GM23338 (cell line): ENCODE measurements around the gene DDX31. TPM values are rescaled to one million over a fixed set of nuclear protein-coding genes. Genes with fewer than 3 reads are reported as not detected.

Experiments used
- ATAC-seq: fragments of 200-7000 bp; cut with Tn5 transposase; 3 replicates; pipeline ENCODE4 v1.9.1; 2020
- DNase-seq: peaks from one replicate; pipeline ENCODE4 v3.0.0-alpha.2; 2015; ENCODE audit warnings: low spot score
- H2AFZ ChIP-seq: fragments of 200-600 bp; sonication (generic); 2 replicates; pipeline ENCODE4 v1.8.0; 2016; ENCODE audit warnings: antibody characterized with exemption, mild to moderate bottlenecking, moderate library complexity
- H3F3A ChIP-seq: fragments of 200-600 bp; sonication (generic); replicated peaks from 2 replicates; pipeline ENCODE4 v1.8.0; 2017; ENCODE audit warnings: antibody characterized with exemption, mixed run types, low read depth
- H3K27ac ChIP-seq: fragments of 200-600 bp; sonication (generic); 2 replicates; pipeline ENCODE4 v1.6.1; 2016; ENCODE audit warnings: low read depth
- H3K27me3 ChIP-seq: fragments of 200-600 bp; sonication (generic); 2 replicates; pipeline ENCODE4 v1.8.0; 2016; ENCODE audit warnings: mild to moderate bottlenecking, mixed run types, moderate library complexity; ENCODE audit not compliant: insufficient read depth
- H3K36me3 ChIP-seq: fragments of 200-600 bp; sonication (generic); 2 replicates; pipeline ENCODE4 v1.8.0; 2016; ENCODE audit warnings: mild to moderate bottlenecking; ENCODE audit not compliant: insufficient read depth
- H3K4me1 ChIP-seq: fragments of 200-600 bp; sonication (generic); 2 replicates; pipeline ENCODE4 v1.8.0; 2016; ENCODE audit warnings: mild to moderate bottlenecking, moderate library complexity; ENCODE audit not compliant: insufficient read depth
- H3K4me2 ChIP-seq: fragments of 200-600 bp; sonication (generic); 2 replicates; pipeline ENCODE4 v1.7.1; 2017; ENCODE audit warnings: mixed run types
- H3K4me3 ChIP-seq: fragments of 200-600 bp; sonication (generic); 2 replicates; pipeline ENCODE4 v1.6.1; 2016; ENCODE audit warnings: mixed run types
- H3K79me2 ChIP-seq: fragments of 200-600 bp; sonication (generic); replicated peaks from 2 replicates; pipeline ENCODE4 v1.8.0; 2017; ENCODE audit warnings: mild to moderate bottlenecking; ENCODE audit not compliant: insufficient read depth
- H3K9me2 ChIP-seq: fragments of 200-600 bp; sonication (generic); 2 replicates; pipeline ENCODE4 v1.8.0; 2017; ENCODE audit not compliant: insufficient read depth
- H4K20me1 ChIP-seq: fragments of 200-600 bp; sonication (generic); replicated peaks from 2 replicates; pipeline ENCODE4 v1.8.0; 2017; ENCODE audit warnings: mild to moderate bottlenecking; ENCODE audit not compliant: insufficient read depth
- H3K27ac Mint-ChIP-seq: 2 replicates; pipeline ENCODE4 v1.8.0; 2020; ENCODE audit warnings: inconsistent platforms, mild to moderate bottlenecking, moderate library complexity, mixed read lengths
- H3K27me3 Mint-ChIP-seq: 3 replicates; pipeline ENCODE4 v1.8.0; 2022; ENCODE audit warnings: low read depth, mild to moderate bottlenecking, moderate library complexity, mixed read lengths, inconsistent platforms; ENCODE audit not compliant: insufficient read depth, poor library complexity
- H3K36me3 Mint-ChIP-seq: 3 replicates; pipeline ENCODE4 v1.8.0; 2021; ENCODE audit warnings: low read depth, mild to moderate bottlenecking, inconsistent platforms, moderate library complexity, mixed read lengths
- H3K4me1 Mint-ChIP-seq: 3 replicates; pipeline ENCODE4 v1.8.0; 2020; ENCODE audit warnings: mild to moderate bottlenecking, inconsistent platforms, mixed read lengths
- H3K4me3 Mint-ChIP-seq: 3 replicates; pipeline ENCODE4 v1.8.0; 2021; ENCODE audit warnings: moderate library complexity, mild to moderate bottlenecking, inconsistent platforms, mixed read lengths
- H3K9me3 Mint-ChIP-seq: 3 replicates; pipeline ENCODE4 v1.8.0; 2020; ENCODE audit warnings: moderate library complexity, mild to moderate bottlenecking, inconsistent platforms, mixed read lengths
- CREB1 ChIP-seq: fragments of 250-450 bp; sonication (Bioruptor Pico); IDR thresholded peaks from 2 replicates; pipeline ENCODE4 v1.5.0; 2020; ENCODE audit warnings: low read depth, mild to moderate bottlenecking, moderate library complexity
- EZH2 ChIP-seq: fragments of 200-600 bp; sonication (generic); IDR thresholded peaks from one replicate; pipeline ENCODE4 v1.8.0; 2017; ENCODE audit warnings: antibody characterized with exemption, mild to moderate bottlenecking, low read depth; ENCODE audit not compliant: unreplicated experiment
- EZH2phosphoT487 ChIP-seq: fragments of 200-600 bp; sonication (generic); IDR thresholded peaks from one replicate; pipeline ENCODE4 v1.8.1; 2018; ENCODE audit warnings: antibody characterized with exemption; ENCODE audit not compliant: unreplicated experiment
- JUNB ChIP-seq: IDR thresholded peaks from one replicate; pipeline ENCODE4 v1.6.1; 2016; ENCODE audit warnings: antibody characterized with exemption; ENCODE audit not compliant: unreplicated experiment
- NANOG ChIP-seq: IDR thresholded peaks from 2 replicates; pipeline ENCODE4 v1.6.1; 2016; ENCODE audit warnings: antibody characterized with exemption, borderline replicate concordance
- POLR2AphosphoS5 ChIP-seq: IDR thresholded peaks from 2 replicates; pipeline ENCODE4 v1.6.1; 2016; ENCODE audit warnings: antibody characterized with exemption, low read depth
- STAT1 ChIP-seq: IDR thresholded peaks from one replicate; pipeline ENCODE4 v1.6.1; 2016; ENCODE audit warnings: antibody characterized with exemption; ENCODE audit not compliant: unreplicated experiment
- ZNF114 ChIP-seq: fragments of 250-450 bp; sonication (Bioruptor Pico); IDR thresholded peaks from 2 replicates; pipeline ENCODE4 v1.5.0; 2020; ENCODE audit warnings: mild to moderate bottlenecking, moderate library complexity
- ZNF331 ChIP-seq: fragments of 250-450 bp; sonication (Bioruptor Pico); IDR thresholded peaks from 2 replicates; pipeline ENCODE4 v1.5.0; 2020; ENCODE audit warnings: low read depth, mild to moderate bottlenecking, moderate library complexity
- polyA plus RNA-seq: library from polyadenylated mRNA; unstranded; fragments of >200 nt; fragmentation: Nextera tagmentation; extraction: Ambion mirVana; gene quantifications from 2 replicates; pipeline ENCODE4 v1.2.1, GENCODE V29; 2016
- total RNA-seq: library from RNA; depleted of rRNA; stranded (reverse); fragments of >200 nt; shearing (Covaris generic); gene quantifications from 2 replicates; pipeline ENCODE4 v1.2.3, GENCODE V29; 2014
- TF ChIP-seq, protein P1 (sequence below): fragments of 250-450 bp; sonication (Bioruptor Pico); IDR thresholded peaks from 2 replicates; pipeline ENCODE4 v1.5.0; 2020; ENCODE audit warnings: mild to moderate bottlenecking, moderate library complexity
- TF ChIP-seq, protein P2 (sequence below): IDR thresholded peaks from one replicate; pipeline ENCODE4 v1.6.1; 2018; ENCODE audit warnings: antibody characterized with exemption; ENCODE audit not compliant: unreplicated experiment
- TF ChIP-seq, protein P3 (sequence below), 2 experiments: fragments of 200-600 bp in 1 of 2; sonication (generic) in 1 of 2; conservative IDR thresholded peaks; 2 replicates each; pipeline versions ENCODE4 v1.5.1 to v1.6.1; 2016 to 2017; ENCODE audit warnings: antibody characterized with exemption in 2 of 2, low read depth in 2 of 2, mild to moderate bottlenecking in 2 of 2, moderate library complexity in 1 of 2
- TF ChIP-seq, protein P4 (sequence below): IDR thresholded peaks from 2 replicates; pipeline ENCODE4 v1.6.1; 2016; ENCODE audit warnings: antibody characterized with exemption

Gene DDX31
- total and polyA plus RNA-seq, 2 experiments from 2014 or later = 14.8 to 23.5 TPM

DNA sequence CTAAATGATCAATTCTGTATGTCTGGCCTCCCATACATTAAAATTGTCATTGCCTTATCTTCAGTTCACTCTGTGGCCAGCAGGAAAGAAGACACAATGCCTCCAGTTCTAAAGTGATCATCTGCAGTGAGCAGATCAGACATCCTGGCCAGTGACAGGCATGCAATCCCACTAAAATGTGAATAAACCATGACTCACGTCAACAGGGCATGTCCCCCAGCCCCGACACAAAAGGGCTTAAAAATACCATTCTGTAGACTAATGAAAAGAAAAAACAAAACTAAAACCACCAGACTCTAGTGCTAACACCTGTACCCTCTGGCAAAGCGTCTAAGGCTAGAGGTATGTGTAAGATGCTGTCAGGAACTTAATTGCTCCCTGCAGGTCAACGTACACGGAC is 38.5 kb downstream of the DDX31 start:
- ATAC-seq = no peak
- H3K27ac ChIP-seq = no peak overlapping the region
- peaks cover 2% of the 10 kb centered on the region for H3K27me3 Mint-ChIP-seq

More for the DNA sequence above, 38.5 kb downstream of the DDX31 start:
- no peak for TF ChIP-seq EZH2phosphoT487
- TF ChIP-seq JUNB = no peak
- TF ChIP-seq, protein P1, sequence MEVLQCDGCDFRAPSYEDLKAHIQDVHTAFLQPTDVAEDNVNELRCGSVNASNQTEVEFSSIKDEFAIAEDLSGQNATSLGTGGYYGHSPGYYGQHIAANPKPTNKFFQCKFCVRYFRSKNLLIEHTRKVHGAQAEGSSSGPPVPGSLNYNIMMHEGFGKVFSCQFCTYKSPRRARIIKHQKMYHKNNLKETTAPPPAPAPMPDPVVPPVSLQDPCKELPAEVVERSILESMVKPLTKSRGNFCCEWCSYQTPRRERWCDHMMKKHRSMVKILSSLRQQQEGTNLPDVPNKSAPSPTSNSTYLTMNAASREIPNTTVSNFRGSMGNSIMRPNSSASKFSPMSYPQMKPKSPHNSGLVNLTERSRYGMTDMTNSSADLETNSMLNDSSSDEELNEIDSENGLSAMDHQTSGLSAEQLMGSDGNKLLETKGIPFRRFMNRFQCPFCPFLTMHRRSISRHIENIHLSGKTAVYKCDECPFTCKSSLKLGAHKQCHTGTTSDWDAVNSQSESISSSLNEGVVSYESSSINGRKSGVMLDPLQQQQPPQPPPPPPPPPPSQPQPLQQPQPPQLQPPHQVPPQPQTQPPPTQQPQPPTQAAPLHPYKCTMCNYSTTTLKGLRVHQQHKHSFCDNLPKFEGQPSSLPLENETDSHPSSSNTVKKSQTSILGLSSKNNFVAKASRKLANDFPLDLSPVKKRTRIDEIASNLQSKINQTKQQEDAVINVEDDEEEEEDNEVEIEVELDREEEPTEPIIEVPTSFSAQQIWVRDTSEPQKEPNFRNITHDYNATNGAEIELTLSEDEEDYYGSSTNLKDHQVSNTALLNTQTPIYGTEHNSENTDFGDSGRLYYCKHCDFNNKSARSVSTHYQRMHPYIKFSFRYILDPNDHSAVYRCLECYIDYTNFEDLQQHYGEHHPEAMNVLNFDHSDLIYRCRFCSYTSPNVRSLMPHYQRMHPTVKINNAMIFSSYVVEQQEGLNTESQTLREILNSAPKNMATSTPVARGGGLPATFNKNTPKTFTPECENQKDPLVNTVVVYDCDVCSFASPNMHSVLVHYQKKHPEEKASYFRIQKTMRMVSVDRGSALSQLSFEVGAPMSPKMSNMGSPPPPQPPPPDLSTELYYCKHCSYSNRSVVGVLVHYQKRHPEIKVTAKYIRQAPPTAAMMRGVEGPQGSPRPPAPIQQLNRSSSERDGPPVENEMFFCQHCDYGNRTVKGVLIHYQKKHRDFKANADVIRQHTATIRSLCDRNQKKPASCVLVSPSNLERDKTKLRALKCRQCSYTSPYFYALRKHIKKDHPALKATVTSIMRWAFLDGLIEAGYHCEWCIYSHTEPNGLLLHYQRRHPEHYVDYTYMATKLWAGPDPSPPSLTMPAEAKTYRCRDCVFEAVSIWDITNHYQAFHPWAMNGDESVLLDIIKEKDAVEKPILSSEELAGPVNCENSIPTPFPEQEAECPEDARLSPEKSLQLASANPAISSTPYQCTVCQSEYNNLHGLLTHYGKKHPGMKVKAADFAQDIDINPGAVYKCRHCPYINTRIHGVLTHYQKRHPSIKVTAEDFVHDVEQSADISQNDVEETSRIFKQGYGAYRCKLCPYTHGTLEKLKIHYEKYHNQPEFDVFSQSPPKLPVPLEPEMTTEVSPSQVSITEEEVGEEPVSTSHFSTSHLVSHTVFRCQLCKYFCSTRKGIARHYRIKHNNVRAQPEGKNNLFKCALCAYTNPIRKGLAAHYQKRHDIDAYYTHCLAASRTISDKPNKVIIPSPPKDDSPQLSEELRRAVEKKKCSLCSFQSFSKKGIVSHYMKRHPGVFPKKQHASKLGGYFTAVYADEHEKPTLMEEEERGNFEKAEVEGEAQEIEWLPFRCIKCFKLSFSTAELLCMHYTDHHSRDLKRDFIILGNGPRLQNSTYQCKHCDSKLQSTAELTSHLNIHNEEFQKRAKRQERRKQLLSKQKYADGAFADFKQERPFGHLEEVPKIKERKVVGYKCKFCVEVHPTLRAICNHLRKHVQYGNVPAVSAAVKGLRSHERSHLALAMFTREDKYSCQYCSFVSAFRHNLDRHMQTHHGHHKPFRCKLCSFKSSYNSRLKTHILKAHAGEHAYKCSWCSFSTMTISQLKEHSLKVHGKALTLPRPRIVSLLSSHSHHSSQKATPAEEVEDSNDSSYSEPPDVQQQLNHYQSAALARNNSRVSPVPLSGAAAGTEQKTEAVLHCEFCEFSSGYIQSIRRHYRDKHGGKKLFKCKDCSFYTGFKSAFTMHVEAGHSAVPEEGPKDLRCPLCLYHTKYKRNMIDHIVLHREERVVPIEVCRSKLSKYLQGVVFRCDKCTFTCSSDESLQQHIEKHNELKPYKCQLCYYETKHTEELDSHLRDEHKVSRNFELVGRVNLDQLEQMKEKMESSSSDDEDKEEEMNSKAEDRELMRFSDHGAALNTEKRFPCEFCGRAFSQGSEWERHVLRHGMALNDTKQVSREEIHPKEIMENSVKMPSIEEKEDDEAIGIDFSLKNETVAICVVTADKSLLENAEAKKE (CRISPR knock-in tag) = no peak
- TF ChIP-seq POLR2AphosphoS5 = no peak
- no peak for TF ChIP-seq CREB1 (CRISPR knock-in tag)
- TF ChIP-seq, protein P2, sequence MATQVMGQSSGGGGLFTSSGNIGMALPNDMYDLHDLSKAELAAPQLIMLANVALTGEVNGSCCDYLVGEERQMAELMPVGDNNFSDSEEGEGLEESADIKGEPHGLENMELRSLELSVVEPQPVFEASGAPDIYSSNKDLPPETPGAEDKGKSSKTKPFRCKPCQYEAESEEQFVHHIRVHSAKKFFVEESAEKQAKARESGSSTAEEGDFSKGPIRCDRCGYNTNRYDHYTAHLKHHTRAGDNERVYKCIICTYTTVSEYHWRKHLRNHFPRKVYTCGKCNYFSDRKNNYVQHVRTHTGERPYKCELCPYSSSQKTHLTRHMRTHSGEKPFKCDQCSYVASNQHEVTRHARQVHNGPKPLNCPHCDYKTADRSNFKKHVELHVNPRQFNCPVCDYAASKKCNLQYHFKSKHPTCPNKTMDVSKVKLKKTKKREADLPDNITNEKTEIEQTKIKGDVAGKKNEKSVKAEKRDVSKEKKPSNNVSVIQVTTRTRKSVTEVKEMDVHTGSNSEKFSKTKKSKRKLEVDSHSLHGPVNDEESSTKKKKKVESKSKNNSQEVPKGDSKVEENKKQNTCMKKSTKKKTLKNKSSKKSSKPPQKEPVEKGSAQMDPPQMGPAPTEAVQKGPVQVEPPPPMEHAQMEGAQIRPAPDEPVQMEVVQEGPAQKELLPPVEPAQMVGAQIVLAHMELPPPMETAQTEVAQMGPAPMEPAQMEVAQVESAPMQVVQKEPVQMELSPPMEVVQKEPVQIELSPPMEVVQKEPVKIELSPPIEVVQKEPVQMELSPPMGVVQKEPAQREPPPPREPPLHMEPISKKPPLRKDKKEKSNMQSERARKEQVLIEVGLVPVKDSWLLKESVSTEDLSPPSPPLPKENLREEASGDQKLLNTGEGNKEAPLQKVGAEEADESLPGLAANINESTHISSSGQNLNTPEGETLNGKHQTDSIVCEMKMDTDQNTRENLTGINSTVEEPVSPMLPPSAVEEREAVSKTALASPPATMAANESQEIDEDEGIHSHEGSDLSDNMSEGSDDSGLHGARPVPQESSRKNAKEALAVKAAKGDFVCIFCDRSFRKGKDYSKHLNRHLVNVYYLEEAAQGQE = no peak
- TF ChIP-seq ZNF331 = no peak
- TF ChIP-seq, protein P3, sequence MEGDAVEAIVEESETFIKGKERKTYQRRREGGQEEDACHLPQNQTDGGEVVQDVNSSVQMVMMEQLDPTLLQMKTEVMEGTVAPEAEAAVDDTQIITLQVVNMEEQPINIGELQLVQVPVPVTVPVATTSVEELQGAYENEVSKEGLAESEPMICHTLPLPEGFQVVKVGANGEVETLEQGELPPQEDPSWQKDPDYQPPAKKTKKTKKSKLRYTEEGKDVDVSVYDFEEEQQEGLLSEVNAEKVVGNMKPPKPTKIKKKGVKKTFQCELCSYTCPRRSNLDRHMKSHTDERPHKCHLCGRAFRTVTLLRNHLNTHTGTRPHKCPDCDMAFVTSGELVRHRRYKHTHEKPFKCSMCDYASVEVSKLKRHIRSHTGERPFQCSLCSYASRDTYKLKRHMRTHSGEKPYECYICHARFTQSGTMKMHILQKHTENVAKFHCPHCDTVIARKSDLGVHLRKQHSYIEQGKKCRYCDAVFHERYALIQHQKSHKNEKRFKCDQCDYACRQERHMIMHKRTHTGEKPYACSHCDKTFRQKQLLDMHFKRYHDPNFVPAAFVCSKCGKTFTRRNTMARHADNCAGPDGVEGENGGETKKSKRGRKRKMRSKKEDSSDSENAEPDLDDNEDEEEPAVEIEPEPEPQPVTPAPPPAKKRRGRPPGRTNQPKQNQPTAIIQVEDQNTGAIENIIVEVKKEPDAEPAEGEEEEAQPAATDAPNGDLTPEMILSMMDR (conservative IDR thresholded peaks at IDR 0.05; ENCODE audit: low read depth in 2 of 2) = no peak
- no peak for TF ChIP-seq NANOG
- no peak for TF ChIP-seq ZNF114 (CRISPR knock-in tag)
- no peak for TF ChIP-seq STAT1
- no peak for TF ChIP-seq EZH2
- TF ChIP-seq, protein P4, sequence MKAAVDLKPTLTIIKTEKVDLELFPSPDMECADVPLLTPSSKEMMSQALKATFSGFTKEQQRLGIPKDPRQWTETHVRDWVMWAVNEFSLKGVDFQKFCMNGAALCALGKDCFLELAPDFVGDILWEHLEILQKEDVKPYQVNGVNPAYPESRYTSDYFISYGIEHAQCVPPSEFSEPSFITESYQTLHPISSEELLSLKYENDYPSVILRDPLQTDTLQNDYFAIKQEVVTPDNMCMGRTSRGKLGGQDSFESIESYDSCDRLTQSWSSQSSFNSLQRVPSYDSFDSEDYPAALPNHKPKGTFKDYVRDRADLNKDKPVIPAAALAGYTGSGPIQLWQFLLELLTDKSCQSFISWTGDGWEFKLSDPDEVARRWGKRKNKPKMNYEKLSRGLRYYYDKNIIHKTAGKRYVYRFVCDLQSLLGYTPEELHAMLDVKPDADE = no peak
- H3K4me1 ChIP-seq = peaks cover 10% of the 10 kb centered on the region
- no peaks in the 10 kb centered on the region for H3K27me3 ChIP-seq
- H4K20me1 ChIP-seq = peaks cover 4% of the 10 kb centered on the region; the same call in 1 of the 2 replicates
- DNase-seq = no peak
- no peaks in the 10 kb centered on the region for H3F3A ChIP-seq
- no peaks in the 10 kb centered on the region for H3K9me2 ChIP-seq
- Mint-ChIP-seq H3K36me3 (peaks cover 41% of the 10 kb centered on the region), H3K27ac (no peak overlapping the region), H3K9me3 (no peaks in the 10 kb centered on the region), H3K4me1 (peaks cover 21% of the 10 kb centered on the region), H3K4me3 (no peak overlapping the region)
- H2AFZ ChIP-seq = no peak overlapping the region
- no peak overlapping the region for H3K4me3 ChIP-seq
- peaks cover 16% of the 10 kb centered on the region; the same call in 1 of the 2 replicates for H3K36me3 ChIP-seq
- no peak overlapping the region for H3K4me2 ChIP-seq
- no peaks in the 10 kb centered on the region for H3K79me2 ChIP-seq
